HEK293 (cell line): ENCODE results near the gene ERBIN.

ENCODE experiments used
- CTCF ChIP-seq: fragments of 450-650 bp; formaldehyde crosslinking; IDR thresholded peaks from 2 replicates; pipeline ENCODE4 v1.5.1; 2016; ENCODE audit warnings: missing biosample characterization, missing genetic modification characterization
- MYNN ChIP-seq: fragments of 450-650 bp; formaldehyde crosslinking; IDR thresholded peaks from 2 replicates; pipeline ENCODE4 v1.5.1; 2016; ENCODE audit warnings: missing biosample characterization, missing genetic modification characterization, borderline replicate concordance
- ZBTB6 ChIP-seq: fragments of 450-650 bp; formaldehyde crosslinking; IDR thresholded peaks from 2 replicates; pipeline ENCODE4 v1.5.1; 2017; ENCODE audit warnings: missing biosample characterization, missing genetic modification characterization
- ZBTB8A ChIP-seq: fragments of 450-650 bp; formaldehyde crosslinking; IDR thresholded peaks from 2 replicates; pipeline ENCODE4 v1.5.1; 2016; ENCODE audit warnings: missing biosample characterization, missing genetic modification characterization
- ZNF146 ChIP-seq: fragments of 450-650 bp; formaldehyde crosslinking; IDR thresholded peaks from 2 replicates; pipeline ENCODE4 v1.5.1; 2016; ENCODE audit warnings: missing biosample characterization, missing genetic modification characterization
- ZNF658 ChIP-seq: fragments of 450-650 bp; formaldehyde crosslinking; IDR thresholded peaks from 2 replicates; pipeline ENCODE4; 2016; ENCODE audit warnings: missing biosample characterization, missing genetic modification characterization

- no peak for TF ChIP-seq CTCF
- no peak for TF ChIP-seq ZNF146 (tag by site-specific recombination)
- no peak for TF ChIP-seq MYNN
- TF ChIP-seq ZNF658, result no peak
- TF ChIP-seq ZBTB8A (tag by site-specific recombination), result no peak
- no peak for TF ChIP-seq ZBTB6 (tag by site-specific recombination)
These were observed 49.4 kb upstream of the ERBIN start for GRCh38 chr5:65876970-65877369.
